SK-N-SH (cell line): ENCODE measurements around the gene TCL1B. TPM values are rescaled to one million over a fixed set of nuclear protein-coding genes. Genes with fewer than 3 reads are reported as not detected.

ENCODE experiments used
- CTCF ChIA-PET: fragments of 300-600, 350-600 bp; formaldehyde crosslinking; extraction: SDS; loops from one replicate; lab custom pipeline; 2021; lab: Yijun Ruan, JAX
- POLR2A ChIA-PET: fragments of 350-600 bp; sonication (Branson Sonifier 250); formaldehyde crosslinking; extraction: SDS; loops from one replicate; lab custom pipeline; 2020; ENCODE audit warnings: antibody characterized with exemption, inconsistent platforms; lab: Yijun Ruan, JAX
- DNase-seq: peaks from one replicate; pipeline ENCODE4 v3.0.0; 2012
- H2AFZ ChIP-seq: fragments of 200-600 bp; sonication (generic); 2 replicates; pipeline ENCODE4 v1.8.1; 2016; ENCODE audit warnings: antibody characterized with exemption, mild to moderate bottlenecking, low read depth
- H3F3A ChIP-seq: fragments of 200-600 bp; sonication (generic); replicated peaks from 2 replicates; pipeline ENCODE3; 2016; ENCODE audit warnings: antibody characterized with exemption, mild to moderate bottlenecking; ENCODE audit not compliant: insufficient read depth
- H3K27ac ChIP-seq, 2 experiments: fragments of 200-500 bp in 1 of 2; fragments of 200-600 bp in 1 of 2; sonication (Bioruptor generic) in 1 of 2; sonication (generic), shearing (Covaris generic) in 1 of 2; 2 replicates each; pipeline versions ENCODE4 v1.5.1 to v1.6.1; 2014 to 2016; ENCODE audit warnings: low read depth in 2 of 2, inconsistent platforms in 1 of 2, low read length in 1 of 2, mild to moderate bottlenecking in 1 of 2, mixed read lengths in 1 of 2
- H3K27me3 ChIP-seq: fragments of 200-600 bp; sonication (generic), shearing (Covaris generic); 2 replicates; pipeline ENCODE4 v1.6.1; 2016; ENCODE audit warnings: mixed run types; ENCODE audit not compliant: insufficient read depth
- H3K36me3 ChIP-seq, 2 experiments: fragments of 200-500 bp in 1 of 2; fragments of 200-600 bp in 1 of 2; sonication (Bioruptor generic) in 1 of 2; sonication (generic) in 1 of 2; replicated peaks in 1 of 2; 2 replicates each; pipeline versions ENCODE3 to v1.5.1; 2014 to 2016; ENCODE audit warnings: low read length in 1 of 2, mild to moderate bottlenecking in 1 of 2; ENCODE audit not compliant: insufficient read depth in 2 of 2, control insufficient read depth in 1 of 2
- H3K4me1 ChIP-seq, 2 experiments: fragments of 200-500 bp in 1 of 2; fragments of 200-600 bp in 1 of 2; sonication (Bioruptor generic) in 1 of 2; sonication (generic), shearing (Covaris generic) in 1 of 2; 2 replicates each; pipeline versions ENCODE4 v1.5.1 to v1.6.1; 2014 to 2016; ENCODE audit warnings: low read depth in 1 of 2, low read length in 1 of 2, mixed run types in 1 of 2; ENCODE audit not compliant: insufficient read depth in 2 of 2, control insufficient read depth in 1 of 2
- H3K4me2 ChIP-seq: fragments of 200-600 bp; sonication (generic), shearing (Covaris generic); 2 replicates; pipeline ENCODE4 v1.6.1; 2017; ENCODE audit warnings: mixed run types
- H3K4me3 ChIP-seq, 2 experiments: fragments of 200-500 bp in 1 of 2; fragments of 200-600 bp in 1 of 2; sonication (Bioruptor generic) in 1 of 2; sonication (generic), shearing (Covaris generic) in 1 of 2; 2 replicates each; pipeline versions ENCODE4 v1.5.1 to v1.8.1; 2014 to 2016; ENCODE audit warnings: low read depth in 2 of 2, inconsistent platforms in 1 of 2, low read length in 1 of 2, mild to moderate bottlenecking in 1 of 2, mixed read lengths in 1 of 2, moderate library complexity in 1 of 2
- H3K79me2 ChIP-seq: fragments of 200-600 bp; sonication (generic); 2 replicates; pipeline ENCODE4 v1.8.1; 2017; ENCODE audit warnings: mild to moderate bottlenecking; ENCODE audit not compliant: insufficient read depth
- H3K9ac ChIP-seq: fragments of 200-600 bp; sonication (generic); 2 replicates; pipeline ENCODE4 v1.6.1; 2017; ENCODE audit warnings: mixed run types
- H3K9me2 ChIP-seq: fragments of 200-600 bp; sonication (generic); 2 replicates; pipeline ENCODE4 v1.6.1; 2017; ENCODE audit warnings: mixed run types
- H3K9me3 ChIP-seq: fragments of 200-600 bp; sonication (generic); 2 replicates; pipeline ENCODE4 v1.6.1; 2017; ENCODE audit warnings: mixed run types, mild to moderate bottlenecking, moderate library complexity
- H4K20me1 ChIP-seq: fragments of 200-600 bp; sonication (generic); 2 replicates; pipeline ENCODE4 v1.6.1; 2017; ENCODE audit warnings: mild to moderate bottlenecking, mixed run types; ENCODE audit not compliant: insufficient read depth
- CHD2 ChIP-seq: fragments of 150-350 bp; IDR thresholded peaks from 2 replicates; pipeline ENCODE4 v1.6.1; 2018; ENCODE audit warnings: low read length; ENCODE audit not compliant: partially characterized antibody
- ELF1 ChIP-seq: IDR thresholded peaks from 2 replicates; pipeline ENCODE4 v1.4.0; 2012
- GABPA ChIP-seq: IDR thresholded peaks from 2 replicates; pipeline ENCODE4 v1.4.0; 2012; ENCODE audit warnings: low read depth, mild to moderate bottlenecking
- JUND ChIP-seq: IDR thresholded peaks from 2 replicates; pipeline ENCODE4 v1.4.0; 2012
- MXI1 ChIP-seq: IDR thresholded peaks from 2 replicates; pipeline ENCODE4 v1.6.1; 2012; ENCODE audit warnings: mild to moderate bottlenecking, low read depth, low read length, improper control_type of control experiment
- NFIC ChIP-seq: IDR thresholded peaks from 2 replicates; pipeline ENCODE4 v1.4.0; 2012; ENCODE audit warnings: borderline replicate concordance
- SIN3A ChIP-seq: IDR thresholded peaks from 2 replicates; pipeline ENCODE4 v1.6.1; 2012; ENCODE audit warnings: low read depth, mild to moderate bottlenecking, low read length, moderate library complexity, borderline replicate concordance
- TCF12 ChIP-seq: IDR thresholded peaks from 2 replicates; pipeline ENCODE4 v1.4.0; 2012
- TEAD4 ChIP-seq: IDR thresholded peaks from 2 replicates; pipeline ENCODE4 v1.4.0; 2012; ENCODE audit warnings: mild to moderate bottlenecking, borderline replicate concordance; ENCODE audit not compliant: insufficient read depth
- USF1 ChIP-seq: IDR thresholded peaks from 2 replicates; pipeline ENCODE4 v1.4.0; 2012; ENCODE audit warnings: low read depth, borderline replicate concordance
- YY1 ChIP-seq: IDR thresholded peaks from 2 replicates; pipeline ENCODE4 v1.4.0; 2012; ENCODE audit warnings: low read depth, mild to moderate bottlenecking
- ZBTB33 ChIP-seq: IDR thresholded peaks from 2 replicates; pipeline ENCODE4 v1.4.0; 2012; ENCODE audit warnings: low read depth, borderline replicate concordance
- WGBS: methylation state at CpG from one replicate; pipeline ENCODE4 v1.1.6; 2017; ENCODE audit warnings: low lambda C conversion rate; 5-methylcytosine and 5-hydroxymethylcytosine counted together
- polyA plus RNA-seq, 3 experiments: library from polyadenylated mRNA; depleted of rRNA; stranded (reverse); fragments of >200 nt; gene quantifications; 2 replicates each; pipeline ENCODE4 v1.2.3, GENCODE V29; 2012
- TF ChIP-seq, protein P1 (sequence below): fragments of 150-350 bp; IDR thresholded peaks from 2 replicates; pipeline ENCODE4 v1.6.1; 2016; ENCODE audit warnings: mild to moderate bottlenecking, low read depth, low read length

TCL1B gene
- polyA plus RNA-seq, 1 of the 3 experiments (the other 2 are of a cell fraction): not detected

GRCh38 chr14:95667249-95667693 lies 19.0 kb upstream of the TCL1B start:
- Histone ChIP-seq H4K20me1 (no peaks in the 10 kb centered on the region), H3K9ac (no peak overlapping the region), H3K36me3 (no peaks in the 10 kb centered on the region), H3K4me2 (no peak overlapping the region), H3K9me3 (no peaks in the 10 kb centered on the region), H3K79me2 (no peaks in the 10 kb centered on the region), H3K27ac (no peak overlapping the region), H3K27me3 (no peaks in the 10 kb centered on the region), H3F3A (no peaks in the 10 kb centered on the region), H2AFZ (no peak overlapping the region), H3K4me3 (no peak overlapping the region), H3K4me1 (peaks cover 0 to 8% of the 10 kb centered on the region in 2 experiments; a peak in 2 of 4 replicates), H3K9me2 (no peaks in the 10 kb centered on the region)
- DNase-seq: no peak
- POLR2A ChIA-PET: no interaction called here
- TF ChIP-seq ZBTB33 (no peak), NFIC (no peak), TEAD4 (no peak)
- TF ChIP-seq, protein P1, sequence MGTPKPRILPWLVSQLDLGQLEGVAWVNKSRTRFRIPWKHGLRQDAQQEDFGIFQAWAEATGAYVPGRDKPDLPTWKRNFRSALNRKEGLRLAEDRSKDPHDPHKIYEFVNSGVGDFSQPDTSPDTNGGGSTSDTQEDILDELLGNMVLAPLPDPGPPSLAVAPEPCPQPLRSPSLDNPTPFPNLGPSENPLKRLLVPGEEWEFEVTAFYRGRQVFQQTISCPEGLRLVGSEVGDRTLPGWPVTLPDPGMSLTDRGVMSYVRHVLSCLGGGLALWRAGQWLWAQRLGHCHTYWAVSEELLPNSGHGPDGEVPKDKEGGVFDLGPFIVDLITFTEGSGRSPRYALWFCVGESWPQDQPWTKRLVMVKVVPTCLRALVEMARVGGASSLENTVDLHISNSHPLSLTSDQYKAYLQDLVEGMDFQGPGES: no peak
- WGBS: 18% methylated on average over 3 of the region's 3 CpGs
- CTCF ChIA-PET: interaction anchor here (1.0 to 2.0 kb wide), 4 partner anchors 10 to 327 kb away, joined by 3 to 8 read pairs (median 4); no protein-coding TSS in a partner anchor

DNA sequence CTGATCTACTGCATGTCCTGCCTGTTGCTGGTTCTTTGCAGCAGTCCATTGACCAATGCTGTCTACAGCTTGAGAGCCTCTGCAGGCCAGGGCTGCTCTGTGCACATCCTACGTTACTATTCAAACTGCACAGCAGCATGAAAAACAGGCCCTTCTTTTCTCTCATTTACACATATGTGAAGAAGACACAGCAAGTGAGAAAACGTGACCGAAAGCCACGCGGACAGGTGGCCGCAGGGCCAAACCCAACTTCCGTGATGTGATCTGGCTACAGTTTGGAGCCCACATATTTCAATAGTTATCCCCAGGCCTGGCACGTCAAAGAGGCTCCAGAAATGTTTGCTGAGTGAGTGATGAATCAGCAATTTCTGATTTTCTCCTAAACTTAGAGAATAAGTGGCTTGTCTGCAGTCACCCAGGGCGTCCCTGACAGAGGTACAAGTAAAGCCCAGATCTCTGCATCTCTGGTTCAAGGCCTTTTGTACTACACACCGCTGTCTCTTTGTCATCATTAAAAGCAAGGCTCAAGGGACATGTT lies 17.9 kb upstream of the TCL1B start:
- Histone ChIP-seq H3K27me3 (no peaks in the 10 kb centered on the region), H3K36me3 (no peaks in the 10 kb centered on the region), H3K9me2 (no peaks in the 10 kb centered on the region), H3K4me3 (no peak overlapping the region), H3K9me3 (no peaks in the 10 kb centered on the region), H2AFZ (no peak overlapping the region), H3K79me2 (no peaks in the 10 kb centered on the region), H3K4me1 (peaks cover 0 to 8% of the 10 kb centered on the region in 2 experiments; a peak in 2 of 4 replicates), H3K9ac (no peak overlapping the region), H4K20me1 (no peaks in the 10 kb centered on the region), H3K4me2 (no peak overlapping the region), H3K27ac (no peak overlapping the region), H3F3A (no peaks in the 10 kb centered on the region)
- DNase-seq: no peak
- TF ChIP-seq USF1: no peak
- no peak for TF ChIP-seq MXI1
- TF ChIP-seq NFIC: no peak
- TF ChIP-seq ELF1: no peak
- no peak for TF ChIP-seq GABPA
- no peak for TF ChIP-seq SIN3A
- TF ChIP-seq YY1: no peak
- no peak for TF ChIP-seq JUND
- no peak for TF ChIP-seq CHD2
- TF ChIP-seq TCF12: no peak
- whole genome bisulfite sequencing: 49% methylated on average over 10 of the region's 10 CpGs
- POLR2A ChIA-PET: no interaction called here
- CTCF ChIA-PET: interaction anchor here (1.6 kb wide), 1 partner anchor 40 kb away, joined by 3 read pairs; no protein-coding TSS in a partner anchor
